HepG2 (cell line): ENCODE measurements around the gene SPTAN1. TPM values are rescaled to one million over a fixed set of nuclear protein-coding genes. Genes with fewer than 3 reads are reported as not detected.

Experiments
- CCDC6 ChIP-seq: sonication (generic); formaldehyde crosslinking; IDR thresholded peaks from 2 replicates; pipeline ENCODE4 v1.8.1; 2022; ENCODE audit warnings: mild to moderate bottlenecking, missing genetic modification reagents, moderate library complexity
- ZNF574 ChIP-seq: sonication (generic); formaldehyde crosslinking; IDR thresholded peaks from 2 replicates; pipeline ENCODE4 v1.4.0; 2020; ENCODE audit warnings: missing genetic modification reagents
- polyA plus RNA-seq, 8 experiments: library from polyadenylated mRNA; depleted of rRNA in 3 of 8; stranded (reverse) in 7 of 8; unstranded in 1 of 8; fragments of >200 nt; fragmentation: Illumina TruSeq in 4 of 8; extraction: Trizol in 4 of 8; gene quantifications; 2 replicates each; pipeline versions ENCODE4 v1.2.1 to v1.2.3, GENCODE V29; 2011 to 2016; ENCODE audit warnings: low read depth in 4 of 8, missing spikeins in 1 of 8, mixed read lengths in 1 of 8; ENCODE audit not compliant: insufficient read depth in 1 of 8
- small RNA-seq, 3 experiments: library from RNA; depleted of rRNA; stranded (forward); fragments of <200 nt; gene quantifications; one replicate each; pipeline ENCODE3, GENCODE V24; 2012; ENCODE audit warnings: low read depth in 2 of 3, low replicate concordance in 1 of 3; ENCODE audit not compliant: insufficient read length in 3 of 3, insufficient read depth in 2 of 3
- total RNA-seq, 5 experiments: library from RNA; depleted of rRNA; stranded (reverse); fragments of >200 nt; fragmentation: Illumina TruSeq; extraction: Trizol; gene quantifications; 2 replicates each; pipeline ENCODE4 v1.2.3, GENCODE V29; 2016; ENCODE audit warnings: low read depth in 1 of 5

Gene SPTAN1
- total and polyA plus RNA-seq, 2 of the 13 experiments (the other 11 are each of a cell fraction or from before 2014, with no cell fraction given) = 106 to 111 TPM

DNA sequence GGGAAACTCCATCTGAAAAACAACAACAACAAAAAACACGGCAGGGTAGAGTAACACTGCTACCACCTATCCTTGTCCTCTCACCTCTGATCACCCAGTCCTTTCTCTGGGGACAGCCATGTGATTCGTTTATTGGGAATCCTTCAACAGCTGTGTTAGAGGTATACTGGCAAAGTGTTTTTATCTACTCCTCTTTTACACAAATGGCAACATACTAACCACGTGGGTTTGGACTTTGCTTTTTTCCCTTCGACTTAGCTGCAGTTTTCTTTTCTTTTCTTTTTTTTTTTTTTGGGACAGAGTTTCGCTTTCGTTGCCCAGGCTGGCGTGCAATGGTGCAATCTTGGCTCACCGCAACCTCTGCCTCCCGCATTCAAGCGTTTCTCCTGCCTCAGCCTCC, 125.4 kb downstream of the SPTAN1 start (continued):
- no peak for TF ChIP-seq CCDC6 (CRISPR knock-in tag)
- no peak for TF ChIP-seq ZNF574 (CRISPR knock-in tag)
- TF ChIP-seq, all 625 proteins: peak for 0

Small RNA genes within 50 kb of the gene (small RNA-seq; reads per million reads assigned to genes)
- gene RNU7-171P = 0 reads per million in 3 experiments

Other genes starting within 250 kb of the SPTAN1 start
- 41.2 and 57.8 TPM in 2 replicates for gene TRUB2, start 230.1 kb upstream of the SPTAN1 start, total RNA-seq (2016; rRNA removed; fragmentation: Illumina TruSeq; extraction: Trizol)
- 22.3 and 26.5 TPM in 2 replicates for gene TRUB2, start 230.1 kb upstream of the SPTAN1 start, polyA plus RNA-seq (2011; rRNA removed)
- 16.2 and 26.1 TPM in 2 replicates for gene COQ4, start 229.7 kb upstream of the SPTAN1 start, total RNA-seq (2016; rRNA removed; fragmentation: Illumina TruSeq; extraction: Trizol)
- 36.0 and 37.5 TPM in 2 replicates for gene COQ4, start 229.7 kb upstream of the SPTAN1 start, polyA plus RNA-seq (2011; rRNA removed)
- 9.3 and 18.8 TPM in 2 replicates for gene SLC27A4, start 212.1 kb upstream of the SPTAN1 start, total RNA-seq (2016; rRNA removed; fragmentation: Illumina TruSeq; extraction: Trizol)
- gene SLC27A4, start 212.1 kb upstream of the SPTAN1 start, polyA plus RNA-seq (2011; rRNA removed) = 10.6 and 16.9 TPM in 2 replicates
- gene URM1, start 181.2 kb upstream of the SPTAN1 start, total RNA-seq (2016; rRNA removed; fragmentation: Illumina TruSeq; extraction: Trizol) = 37.1 and 42.1 TPM in 2 replicates
- gene URM1, start 181.2 kb upstream of the SPTAN1 start, polyA plus RNA-seq (2011; rRNA removed) = 41.3 and 51.5 TPM in 2 replicates
- gene CERCAM, start 131.7 kb upstream of the SPTAN1 start, total RNA-seq (2016; rRNA removed; fragmentation: Illumina TruSeq; extraction: Trizol) = 4.2 and 9.0 TPM in 2 replicates
- 17.1 and 19.6 TPM in 2 replicates for gene CERCAM, start 131.7 kb upstream of the SPTAN1 start, polyA plus RNA-seq (2011; rRNA removed)
- gene ODF2, start 96.6 kb upstream of the SPTAN1 start, total RNA-seq (2016; rRNA removed; fragmentation: Illumina TruSeq; extraction: Trizol) = 28.3 and 31.3 TPM in 2 replicates
- 9.8 and 10.0 TPM in 2 replicates for gene ODF2, start 96.6 kb upstream of the SPTAN1 start, polyA plus RNA-seq (2011; rRNA removed)
- gene GLE1, start 47.9 kb upstream of the SPTAN1 start, total RNA-seq (2016; rRNA removed; fragmentation: Illumina TruSeq; extraction: Trizol) = 28.8 and 41.1 TPM in 2 replicates
- gene GLE1, start 47.9 kb upstream of the SPTAN1 start, polyA plus RNA-seq (2011; rRNA removed) = 10.6 and 14.7 TPM in 2 replicates
- gene DYNC2I2, start 104.3 kb downstream of the SPTAN1 start, total RNA-seq (2016; rRNA removed; fragmentation: Illumina TruSeq; extraction: Trizol) = 31.1 and 40.2 TPM in 2 replicates
- 12.5 and 13.7 TPM in 2 replicates for gene DYNC2I2, start 104.3 kb downstream of the SPTAN1 start, polyA plus RNA-seq (2011; rRNA removed)
- gene SET, start 136.6 kb downstream of the SPTAN1 start, total RNA-seq (2016; rRNA removed; fragmentation: Illumina TruSeq; extraction: Trizol) = 611 and 724 TPM in 2 replicates
- gene SET, start 136.6 kb downstream of the SPTAN1 start, polyA plus RNA-seq (2011; rRNA removed) = 72.8 and 94.2 TPM in 2 replicates
- 8.3 and 13.2 TPM in 2 replicates for gene PKN3, start 149.9 kb downstream of the SPTAN1 start, total RNA-seq (2016; rRNA removed; fragmentation: Illumina TruSeq; extraction: Trizol)
- gene PKN3, start 149.9 kb downstream of the SPTAN1 start, polyA plus RNA-seq (2011; rRNA removed) = 9.2 and 10.5 TPM in 2 replicates
- 18.3 and 28.0 TPM in 2 replicates for gene ZDHHC12, start 171.5 kb downstream of the SPTAN1 start, total RNA-seq (2016; rRNA removed; fragmentation: Illumina TruSeq; extraction: Trizol)
- 25.4 and 29.8 TPM in 2 replicates for gene ZDHHC12, start 171.5 kb downstream of the SPTAN1 start, polyA plus RNA-seq (2011; rRNA removed)
- gene ZER1, start 219.3 kb downstream of the SPTAN1 start, total RNA-seq (2016; rRNA removed; fragmentation: Illumina TruSeq; extraction: Trizol) = 7.7 and 9.1 TPM in 2 replicates
- gene ZER1, start 219.3 kb downstream of the SPTAN1 start, polyA plus RNA-seq (2011; rRNA removed) = 40.0 and 43.9 TPM in 2 replicates
- gene TBC1D13, start 234.7 kb downstream of the SPTAN1 start, total RNA-seq (2016; rRNA removed; fragmentation: Illumina TruSeq; extraction: Trizol) = 17.9 and 18.4 TPM in 2 replicates
- 18.6 and 19.7 TPM in 2 replicates for gene TBC1D13, start 234.7 kb downstream of the SPTAN1 start, polyA plus RNA-seq (2011; rRNA removed)